Spleen (tissue), 7 donors: ENCODE measurements around the gene RINL.
A peak's percentile ranks its signal among the peaks of the same experiment; 100 is the strongest.

ENCODE experiments used
- POLR2A ChIP-seq, 3 donors: fragments of 450-650 bp; IDR thresholded peaks; one replicate each; pipeline ENCODE4 v1.5.1; 2017; ENCODE audit warnings: antibody characterized with exemption in 3 of 3, mild to moderate bottlenecking in 1 of 3
- POLR2AphosphoS5 ChIP-seq, 3 donors: sonication (generic); formaldehyde crosslinking; IDR thresholded peaks; one replicate each; pipeline ENCODE4 v1.5.1; 2017; ENCODE audit warnings: antibody characterized with exemption in 3 of 3
- TF ChIP-seq, protein P1 (sequence below), 11 experiments: fragments of 200-600 bp in 7 of 11; fragments of 450-650 bp in 4 of 11; sonication (generic) in 4 of 11; IDR thresholded peaks in 8 of 11; conservative IDR thresholded peaks in 3 of 11; 1 replicate in 7 of 11; 2 replicates in 4 of 11; pipeline versions ENCODE4 v1.4.0 to v1.8.0; 2016 to 2021; ENCODE audit warnings: antibody characterized with exemption in 11 of 11, inconsistent platforms in 4 of 11, mild to moderate bottlenecking in 1 of 11
- donor health status: DM: no; HTN: no; CAD: no; lungs with moderate emphysema.
- donor health status: DM: no; HTN: no; CAD: no.
- donor health status: DM: no; HTN: no; CAD: no.

DNA sequence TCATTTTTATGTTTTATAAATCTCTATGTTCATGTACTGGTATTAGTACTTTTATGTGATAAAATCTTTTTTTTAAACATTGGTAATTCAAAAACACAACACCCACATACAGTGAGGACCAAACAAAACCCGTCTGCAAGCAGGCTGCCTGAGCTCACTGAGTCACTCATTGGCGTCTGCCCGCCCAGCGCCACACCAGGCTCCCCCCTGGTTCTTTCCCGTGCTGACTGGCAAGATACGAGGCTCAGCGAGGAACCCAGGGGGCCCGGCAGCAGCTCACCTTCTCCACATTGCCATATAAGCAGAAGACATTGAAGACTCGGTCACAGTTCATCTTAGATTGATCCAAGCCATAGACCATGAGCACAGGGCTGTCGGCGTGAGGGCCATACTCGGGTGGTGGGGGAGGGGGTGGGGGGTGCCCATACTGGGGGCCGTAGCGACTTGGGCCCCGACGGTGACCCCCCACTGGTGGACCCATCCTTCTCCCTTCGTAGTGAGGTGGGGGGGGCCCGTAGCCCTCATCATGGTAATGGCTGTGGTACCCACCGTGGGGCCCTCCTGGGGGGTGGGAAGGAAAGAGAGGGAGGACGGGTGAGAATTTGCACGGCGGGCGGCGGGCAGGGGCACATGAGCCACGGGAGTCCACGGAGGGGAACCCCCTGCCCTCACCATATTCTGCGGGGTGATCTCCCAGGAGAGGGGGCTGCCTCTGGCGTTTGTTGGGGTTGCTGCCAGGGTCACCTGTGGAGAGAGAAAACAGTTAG, 38.1 kb downstream of the RINL start:
- TF ChIP-seq, protein P1, sequence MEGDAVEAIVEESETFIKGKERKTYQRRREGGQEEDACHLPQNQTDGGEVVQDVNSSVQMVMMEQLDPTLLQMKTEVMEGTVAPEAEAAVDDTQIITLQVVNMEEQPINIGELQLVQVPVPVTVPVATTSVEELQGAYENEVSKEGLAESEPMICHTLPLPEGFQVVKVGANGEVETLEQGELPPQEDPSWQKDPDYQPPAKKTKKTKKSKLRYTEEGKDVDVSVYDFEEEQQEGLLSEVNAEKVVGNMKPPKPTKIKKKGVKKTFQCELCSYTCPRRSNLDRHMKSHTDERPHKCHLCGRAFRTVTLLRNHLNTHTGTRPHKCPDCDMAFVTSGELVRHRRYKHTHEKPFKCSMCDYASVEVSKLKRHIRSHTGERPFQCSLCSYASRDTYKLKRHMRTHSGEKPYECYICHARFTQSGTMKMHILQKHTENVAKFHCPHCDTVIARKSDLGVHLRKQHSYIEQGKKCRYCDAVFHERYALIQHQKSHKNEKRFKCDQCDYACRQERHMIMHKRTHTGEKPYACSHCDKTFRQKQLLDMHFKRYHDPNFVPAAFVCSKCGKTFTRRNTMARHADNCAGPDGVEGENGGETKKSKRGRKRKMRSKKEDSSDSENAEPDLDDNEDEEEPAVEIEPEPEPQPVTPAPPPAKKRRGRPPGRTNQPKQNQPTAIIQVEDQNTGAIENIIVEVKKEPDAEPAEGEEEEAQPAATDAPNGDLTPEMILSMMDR (IDR thresholded peaks at IDR 0.05 in 8 of 11, conservative IDR thresholded peaks at IDR 0.05 in 3 of 11) = no peak
- TF ChIP-seq POLR2A (IDR thresholded peaks at IDR 0.05) (no peak), POLR2AphosphoS5 (IDR thresholded peaks at IDR 0.05) (peak; percentile 32 to 71 (median 44))
